Skeletal muscle tissue (tissue), 4 donors: Measurements from ENCODE around the gene PLXDC2. TPM values are rescaled to one million over a fixed set of nuclear protein-coding genes. Genes with fewer than 3 reads are reported as not detected.

ENCODE experiments used
- H3K27ac ChIP-seq: one replicate; pipeline ENCODE4 v1.7.0; 2013; ENCODE audit warnings: mild to moderate bottlenecking, low read depth, low read length, inconsistent platforms
- H3K27me3 ChIP-seq, 3 donors: one replicate each; pipeline ENCODE4 v1.7.0; 2013; ENCODE audit warnings: low read length in 3 of 3; ENCODE audit not compliant: control insufficient read depth in 3 of 3, insufficient read depth in 3 of 3
- H3K36me3 ChIP-seq, 3 donors: one replicate each; pipeline ENCODE4 v1.7.0; 2013; ENCODE audit warnings: low read length in 3 of 3; ENCODE audit not compliant: control insufficient read depth in 3 of 3, insufficient read depth in 3 of 3
- H3K4me1 ChIP-seq, 3 donors: one replicate each; pipeline ENCODE4 v1.7.0; 2013; ENCODE audit warnings: low read length in 3 of 3, mild to moderate bottlenecking in 3 of 3; ENCODE audit not compliant: control insufficient read depth in 3 of 3, insufficient read depth in 3 of 3
- H3K4me3 ChIP-seq, 3 donors: one replicate each; pipeline ENCODE4 v1.7.0; 2013; ENCODE audit warnings: low read length in 3 of 3
- H3K9ac ChIP-seq, 3 donors: one replicate each; pipeline ENCODE4 v1.7.0; 2013; ENCODE audit warnings: low read length in 3 of 3, mild to moderate bottlenecking in 3 of 3, moderate library complexity in 2 of 3, low read depth in 1 of 3
- H3K9me3 ChIP-seq, 3 donors: one replicate each; pipeline ENCODE4 v1.7.0; 2013; ENCODE audit warnings: low read length in 3 of 3; ENCODE audit not compliant: control insufficient read depth in 3 of 3
- total RNA-seq: library from RNA; depleted of rRNA; stranded (reverse); fragments of >200 nt; gene quantifications from one replicate; pipeline ENCODE4 v1.2.3, GENCODE V29; 2014
- donor health status: Osteomylitis.

The PLXDC2 gene
- total RNA-seq, 1 donor from 2014 or later, result 23.0 TPM

- no peak overlapping the region for H3K27ac ChIP-seq
- H3K9me3 ChIP-seq, result no peaks in the 10 kb centered on the region
- H3K36me3 ChIP-seq, result no peaks in the 10 kb centered on the region
- H3K4me3 ChIP-seq, result no peak overlapping the region
- no peak overlapping the region for H3K9ac ChIP-seq
- peaks cover 0 to 4% (median 0%) of the 10 kb centered on the region in 3 donors for H3K4me1 ChIP-seq
- no peaks in the 10 kb centered on the region for H3K27me3 ChIP-seq
Measured at GRCh38 chr10:19895500-19895899, 79.3 kb downstream of the PLXDC2 start.

GRCh38 chr10:19902456-19902855 lies 86.2 kb downstream of the PLXDC2 start:
- H3K9ac ChIP-seq, result no peak overlapping the region
- no peaks in the 10 kb centered on the region for H3K27me3 ChIP-seq
- no peak overlapping the region for H3K4me3 ChIP-seq
- no peaks in the 10 kb centered on the region for H3K9me3 ChIP-seq
- H3K4me1 ChIP-seq, result no peaks in the 10 kb centered on the region
- no peaks in the 10 kb centered on the region for H3K36me3 ChIP-seq
- H3K27ac ChIP-seq, result no peak overlapping the region

GRCh38 chr10:19904202-19904661 lies 88.0 kb downstream of the PLXDC2 start:
- Histone ChIP-seq H3K36me3 (no peaks in the 10 kb centered on the region), H3K27me3 (no peaks in the 10 kb centered on the region), H3K9ac (no peak overlapping the region), H3K27ac (no peak overlapping the region), H3K9me3 (no peaks in the 10 kb centered on the region), H3K4me1 (no peaks in the 10 kb centered on the region), H3K4me3 (no peak overlapping the region)

GRCh38 chr10:19906108-19906791 lies 90.0 kb downstream of the PLXDC2 start:
- no peak overlapping the region for H3K4me3 ChIP-seq
- no peak overlapping the region for H3K27ac ChIP-seq
- H3K36me3 ChIP-seq, result no peaks in the 10 kb centered on the region
- H3K27me3 ChIP-seq, result no peaks in the 10 kb centered on the region
- H3K4me1 ChIP-seq, result no peaks in the 10 kb centered on the region
- H3K9me3 ChIP-seq, result no peaks in the 10 kb centered on the region
- no peak overlapping the region for H3K9ac ChIP-seq

GRCh38 chr10:19908991-19909696 lies 92.9 kb downstream of the PLXDC2 start:
- Histone ChIP-seq H3K27ac (no peak overlapping the region), H3K4me1 (no peaks in the 10 kb centered on the region), H3K9ac (no peak overlapping the region), H3K4me3 (no peak overlapping the region), H3K9me3 (no peaks in the 10 kb centered on the region), H3K36me3 (no peaks in the 10 kb centered on the region), H3K27me3 (no peaks in the 10 kb centered on the region)

GRCh38 chr10:19911886-19912285 lies 95.7 kb downstream of the PLXDC2 start:
- no peak overlapping the region for H3K4me3 ChIP-seq
- H3K27ac ChIP-seq, result no peak overlapping the region
- no peaks in the 10 kb centered on the region for H3K4me1 ChIP-seq

GRCh38 chr10:19913987-19914386 lies 97.8 kb downstream of the PLXDC2 start:
- Histone ChIP-seq H3K9me3 (no peaks in the 10 kb centered on the region), H3K4me3 (no peak overlapping the region), H3K4me1 (no peaks in the 10 kb centered on the region), H3K27me3 (no peaks in the 10 kb centered on the region), H3K9ac (no peak overlapping the region), H3K27ac (no peak overlapping the region), H3K36me3 (no peaks in the 10 kb centered on the region)

More at GRCh38 chr10:19911886-19912285, 95.7 kb downstream of the PLXDC2 start:
- Histone ChIP-seq H3K9ac (no peak overlapping the region), H3K27me3 (no peaks in the 10 kb centered on the region), H3K9me3 (no peaks in the 10 kb centered on the region), H3K36me3 (no peaks in the 10 kb centered on the region)

GRCh38 chr10:19915125-19915524 lies 98.9 kb downstream of the PLXDC2 start:
- H3K4me1 ChIP-seq, result no peaks in the 10 kb centered on the region
- no peaks in the 10 kb centered on the region for H3K36me3 ChIP-seq
- H3K4me3 ChIP-seq, result no peak overlapping the region
- H3K27me3 ChIP-seq, result no peaks in the 10 kb centered on the region
- no peaks in the 10 kb centered on the region for H3K9me3 ChIP-seq
- no peak overlapping the region for H3K27ac ChIP-seq
- no peak overlapping the region for H3K9ac ChIP-seq

- Histone ChIP-seq H3K4me1 (no peaks in the 10 kb centered on the region), H3K27me3 (no peaks in the 10 kb centered on the region), H3K9ac (no peak overlapping the region), H3K36me3 (no peaks in the 10 kb centered on the region), H3K9me3 (no peaks in the 10 kb centered on the region), H3K4me3 (no peak overlapping the region), H3K27ac (no peak overlapping the region)
Measured at GRCh38 chr10:19915816-19916215, 99.6 kb downstream of the PLXDC2 start.

- H3K27ac ChIP-seq, result no peak overlapping the region
- no peaks in the 10 kb centered on the region for H3K36me3 ChIP-seq
- no peak overlapping the region for H3K9ac ChIP-seq
- H3K9me3 ChIP-seq, result no peaks in the 10 kb centered on the region
- H3K4me1 ChIP-seq, result peaks cover 3 to 5% (median 5%) of the 10 kb centered on the region in 3 donors
- H3K27me3 ChIP-seq, result no peaks in the 10 kb centered on the region
- no peak overlapping the region for H3K4me3 ChIP-seq
Measured at GRCh38 chr10:19917751-19918478, 101.7 kb downstream of the PLXDC2 start.
